GM06990 (cell line): Measurements from ENCODE around the gene BCAS3.
"Not testable (repeated sequence)": the region's sequence is repeated elsewhere in the genome, so short reads cannot be mapped to it uniquely, and the experiment has no call there.

Experiments
- DNase-seq: peaks from one replicate; pipeline ENCODE4 v3.0.0-alpha.2; 2011; ENCODE audit not compliant: insufficient read length; ENCODE audit errors: extremely low read depth
- H3K27me3 ChIP-seq: replicated peaks from 2 replicates; pipeline ENCODE4 v1.6.0; 2011; ENCODE audit warnings: low read length; ENCODE audit not compliant: control insufficient read depth, insufficient read depth
- H3K36me3 ChIP-seq: 2 replicates; pipeline ENCODE4 v1.5.1; 2011; ENCODE audit warnings: low read length; ENCODE audit not compliant: control insufficient read depth, insufficient read depth
- H3K4me3 ChIP-seq: replicated peaks from 2 replicates; pipeline ENCODE4 v1.5.1; 2011; ENCODE audit warnings: low read depth, mild to moderate bottlenecking, control low read depth, low read length
- TF ChIP-seq, protein P1 (sequence below): IDR thresholded peaks from 2 replicates; pipeline ENCODE4 v1.5.1; 2011; ENCODE audit warnings: low read length, control low read depth, mild to moderate bottlenecking, inconsistent platforms; ENCODE audit not compliant: insufficient read depth, poor library complexity, severe bottlenecking

BCAS3 gene

DNA sequence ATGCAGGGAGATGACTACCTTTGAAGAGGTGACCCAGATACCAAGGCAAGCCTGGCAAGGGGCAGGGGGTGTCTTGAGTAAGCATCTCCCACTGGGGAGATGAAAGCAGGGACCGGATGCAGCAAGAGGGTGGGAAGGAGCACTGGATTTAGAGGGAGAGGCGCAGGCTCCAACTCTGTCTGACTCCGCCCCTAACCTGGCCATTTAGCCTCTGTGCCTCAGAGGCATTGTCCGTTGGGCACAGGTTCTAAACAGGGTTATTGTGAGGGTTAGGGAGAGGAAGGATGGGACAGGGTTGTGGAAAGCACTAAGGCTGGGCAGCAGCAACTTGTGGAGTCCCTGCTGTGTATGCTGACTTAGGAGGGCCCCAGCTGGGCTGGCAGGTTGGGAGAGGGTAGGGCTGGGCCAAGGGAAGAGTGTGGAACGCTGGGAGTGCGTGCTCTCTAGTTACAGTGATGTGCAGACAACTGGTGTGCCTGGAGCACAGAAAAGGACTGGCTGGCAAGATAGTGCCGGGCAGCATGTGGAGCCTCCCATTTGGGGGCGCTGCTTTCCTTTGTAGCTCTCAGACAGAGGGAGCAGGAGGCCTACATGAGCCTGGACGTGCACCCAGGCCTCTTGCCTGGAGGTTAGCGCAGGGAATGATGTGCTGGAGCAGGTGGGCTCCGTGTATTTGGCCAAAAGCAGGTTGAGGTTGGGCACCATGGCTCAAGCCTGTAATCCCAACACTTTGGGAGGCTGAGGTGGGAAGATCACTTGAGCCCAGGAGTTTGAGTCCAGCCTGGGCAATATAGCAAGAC, 748.2 kb downstream of the BCAS3 start:
- TF ChIP-seq, protein P1, sequence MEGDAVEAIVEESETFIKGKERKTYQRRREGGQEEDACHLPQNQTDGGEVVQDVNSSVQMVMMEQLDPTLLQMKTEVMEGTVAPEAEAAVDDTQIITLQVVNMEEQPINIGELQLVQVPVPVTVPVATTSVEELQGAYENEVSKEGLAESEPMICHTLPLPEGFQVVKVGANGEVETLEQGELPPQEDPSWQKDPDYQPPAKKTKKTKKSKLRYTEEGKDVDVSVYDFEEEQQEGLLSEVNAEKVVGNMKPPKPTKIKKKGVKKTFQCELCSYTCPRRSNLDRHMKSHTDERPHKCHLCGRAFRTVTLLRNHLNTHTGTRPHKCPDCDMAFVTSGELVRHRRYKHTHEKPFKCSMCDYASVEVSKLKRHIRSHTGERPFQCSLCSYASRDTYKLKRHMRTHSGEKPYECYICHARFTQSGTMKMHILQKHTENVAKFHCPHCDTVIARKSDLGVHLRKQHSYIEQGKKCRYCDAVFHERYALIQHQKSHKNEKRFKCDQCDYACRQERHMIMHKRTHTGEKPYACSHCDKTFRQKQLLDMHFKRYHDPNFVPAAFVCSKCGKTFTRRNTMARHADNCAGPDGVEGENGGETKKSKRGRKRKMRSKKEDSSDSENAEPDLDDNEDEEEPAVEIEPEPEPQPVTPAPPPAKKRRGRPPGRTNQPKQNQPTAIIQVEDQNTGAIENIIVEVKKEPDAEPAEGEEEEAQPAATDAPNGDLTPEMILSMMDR: peak; percentile 20
- H3K36me3 ChIP-seq: no peaks in the 10 kb centered on the region

DNA sequence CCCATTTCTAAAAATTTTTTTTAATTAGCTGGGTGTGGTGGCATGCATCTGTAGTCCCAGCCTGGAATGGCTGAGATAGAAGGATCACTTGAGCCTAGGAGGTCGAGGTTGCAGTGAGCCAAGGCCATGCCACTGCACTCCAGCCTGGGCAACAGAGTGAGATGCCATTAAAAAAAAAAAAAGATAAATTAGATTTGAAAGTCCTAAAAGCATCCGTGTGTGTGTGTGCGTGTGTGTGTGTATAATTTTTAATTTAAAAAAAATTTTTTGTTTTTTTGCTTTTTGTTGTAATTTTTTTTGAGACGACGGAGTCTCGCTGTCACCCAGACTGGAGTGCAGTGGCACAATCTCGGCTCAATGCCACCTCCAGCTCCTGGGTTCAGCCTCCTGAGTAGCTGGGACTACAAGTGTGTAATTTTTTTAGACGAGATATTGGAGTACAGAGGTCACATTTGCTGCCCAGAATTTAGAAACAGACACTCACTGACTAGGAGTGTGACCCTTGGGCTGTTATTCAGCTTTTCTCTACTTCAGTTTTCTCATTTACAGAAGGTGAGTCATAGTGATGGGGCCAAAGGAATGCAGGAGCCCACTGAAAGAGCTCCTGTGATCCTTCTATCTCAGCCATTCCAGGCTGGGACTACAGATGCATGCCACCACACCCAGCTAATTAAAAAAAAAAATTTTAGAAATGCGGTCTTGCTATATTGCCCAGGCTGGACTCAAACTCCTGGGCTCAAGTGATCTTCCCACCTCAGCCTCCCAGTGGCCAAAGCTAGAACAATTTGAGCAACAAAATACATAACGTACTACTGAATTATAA, 749.0 kb downstream of the BCAS3 start:
- no peak for DNase-seq
- TF ChIP-seq, protein P1: no peak
- H3K36me3 ChIP-seq: no peaks in the 10 kb centered on the region

More for the DNA sequence above, 748.2 kb downstream of the BCAS3 start:
- Histone ChIP-seq H3K27me3 (no peaks in the 10 kb centered on the region), H3K4me3 (no peak overlapping the region)
- no peak for DNase-seq

DNA sequence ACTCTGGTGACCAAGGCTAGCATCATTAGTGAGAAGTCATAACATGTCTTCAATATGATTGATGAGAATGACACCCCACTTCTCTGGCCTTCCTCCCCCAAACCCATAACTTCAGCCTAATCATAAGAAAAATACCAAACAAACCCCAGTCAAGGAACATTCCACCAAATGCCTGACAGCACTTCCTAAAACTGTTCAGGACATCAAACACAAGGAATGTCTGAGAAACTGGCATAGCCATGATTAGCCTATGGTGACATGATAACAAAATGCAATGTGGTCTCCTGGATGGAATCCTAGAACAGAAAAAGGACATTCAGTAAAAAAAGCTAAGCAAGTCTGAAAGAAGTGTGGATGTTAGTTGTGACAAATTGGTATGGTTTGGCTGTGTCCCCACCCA, 749.9 kb downstream of the BCAS3 start:
- Histone ChIP-seq H3K27me3 (no peaks in the 10 kb centered on the region), H3K36me3 (no peaks in the 10 kb centered on the region), H3K4me3 (no peak overlapping the region)
- TF ChIP-seq, protein P1: no peak
- DNase-seq: no peak

More for the DNA sequence above, 749.0 kb downstream of the BCAS3 start:
- Histone ChIP-seq H3K4me3 (no peak overlapping the region), H3K27me3 (no peaks in the 10 kb centered on the region)

DNA sequence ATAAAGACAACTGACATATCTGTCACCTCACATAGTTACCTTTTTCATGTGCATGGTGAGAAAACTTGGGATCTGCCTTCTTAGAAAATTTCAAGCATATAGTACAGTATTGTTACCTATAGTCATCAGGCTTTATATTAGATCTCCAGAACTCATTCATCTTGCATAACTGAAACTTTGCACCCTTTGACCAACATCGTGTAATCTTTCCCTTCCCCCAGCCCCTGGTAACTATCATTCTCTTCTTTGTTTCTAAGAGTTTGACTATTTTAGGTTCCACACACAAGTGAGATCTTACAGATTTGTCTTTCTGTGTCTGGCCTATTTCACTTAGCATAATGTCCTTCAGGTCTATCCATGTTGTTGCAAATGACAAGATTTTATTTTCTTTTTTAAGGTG, 751.6 kb downstream of the BCAS3 start:
- TF ChIP-seq, protein P1: no peak
- H3K27me3 ChIP-seq: no peaks in the 10 kb centered on the region; the same call in 1 of the 2 replicates
- no peak overlapping the region for H3K4me3 ChIP-seq
- H3K36me3 ChIP-seq: no peaks in the 10 kb centered on the region
- DNase-seq: no peak

DNA sequence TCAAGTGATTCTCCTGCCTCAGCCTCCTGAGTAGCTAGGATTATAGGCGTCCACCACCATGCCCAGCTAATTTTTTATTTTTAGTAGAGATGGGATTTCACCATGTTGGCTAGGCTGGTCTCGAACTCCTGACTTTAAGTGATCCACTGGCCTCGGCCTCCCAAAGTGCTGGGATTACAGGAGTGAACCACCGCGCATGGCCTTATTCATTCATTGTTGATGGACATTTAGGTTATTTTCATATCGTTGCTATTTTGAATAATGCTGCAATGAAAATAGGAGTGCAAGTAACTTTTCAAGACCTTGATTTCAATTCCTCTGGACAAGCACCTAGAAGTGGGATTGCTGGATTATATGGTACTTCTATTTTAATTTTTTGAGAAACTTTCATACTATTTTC, 752.2 kb downstream of the BCAS3 start:
- not testable (repeated sequence) for H3K27me3 ChIP-seq, H3K4me3 ChIP-seq, H3K36me3 ChIP-seq, DNase-seq
